Nephron (organoid): ENCODE data around the gene PRSS38.

Source experiments
- H3K27ac Mint-ChIP-seq, 3 experiments: 2 replicates each; pipeline ENCODE4 v1.8.0; 2020; ENCODE audit warnings: mixed read lengths in 3 of 3, mild to moderate bottlenecking in 2 of 3, moderate library complexity in 1 of 3
- H3K27me3 Mint-ChIP-seq: 2 replicates; pipeline ENCODE4 v1.8.0; 2021; ENCODE audit warnings: low read depth, mild to moderate bottlenecking, moderate library complexity, mixed read lengths
- H3K36me3 Mint-ChIP-seq: 2 replicates; pipeline ENCODE4 v1.8.0; 2020; ENCODE audit warnings: low read depth, mixed read lengths
- H3K4me1 Mint-ChIP-seq: 2 replicates; pipeline ENCODE4 v1.8.0; 2020; ENCODE audit warnings: mixed read lengths
- H3K4me3 Mint-ChIP-seq, 3 experiments: 2 replicates each; pipeline ENCODE4 v1.8.0; 2020; ENCODE audit warnings: mild to moderate bottlenecking in 3 of 3, mixed read lengths in 3 of 3, moderate library complexity in 2 of 3
- H3K9me3 Mint-ChIP-seq: 2 replicates; pipeline ENCODE4 v1.8.0; 2020; ENCODE audit warnings: mixed read lengths
- CTCF ChIP-seq, 3 experiments: fragments of 200-600 bp; sonication (generic); IDR thresholded peaks; one replicate each; pipeline ENCODE4 v1.5.0; 2021; ENCODE audit warnings: antibody characterized with exemption in 3 of 3; ENCODE audit not compliant: unreplicated experiment in 3 of 3

PRSS38 gene

GRCh38 chr1:227885648-227886502 lies 70.4 kb downstream of the PRSS38 start:
- TF ChIP-seq CTCF (IDR thresholded peaks at IDR 0.05; ENCODE audit: unreplicated experiment in 3 of 3): no peak
- H3K27ac Mint-ChIP-seq: peak overlapping the region; percentile 61 to 86 (median 80)
- H3K9me3 Mint-ChIP-seq: no peaks in the 10 kb centered on the region
- peaks cover 4% of the 10 kb centered on the region for H3K27me3 Mint-ChIP-seq
- H3K4me3 Mint-ChIP-seq: peak overlapping the region; percentile 17 to 61 (median 59)
- H3K4me1 Mint-ChIP-seq: peaks cover 17% of the 10 kb centered on the region
- H3K36me3 Mint-ChIP-seq: no peaks in the 10 kb centered on the region

GRCh38 chr1:227886503-227886961 lies 71.1 kb downstream of the PRSS38 start:
- Mint-ChIP-seq H3K27me3 (peaks cover 3% of the 10 kb centered on the region), H3K4me1 (peaks cover 17% of the 10 kb centered on the region), H3K36me3 (no peaks in the 10 kb centered on the region), H3K27ac (peak overlapping the region; percentile 78 to 88 (median 86)), H3K4me3 (peak overlapping the region; percentile 61 to 70 (median 66)), H3K9me3 (no peaks in the 10 kb centered on the region)
- TF ChIP-seq CTCF (IDR thresholded peaks at IDR 0.05; ENCODE audit: unreplicated experiment in 3 of 3): no peak

GRCh38 chr1:227886993-227887696 lies 71.7 kb downstream of the PRSS38 start:
- Mint-ChIP-seq H3K4me1 (peaks cover 22% of the 10 kb centered on the region), H3K27me3 (peaks cover 3% of the 10 kb centered on the region)

GRCh38 chr1:227887697-227888403 lies 72.4 kb downstream of the PRSS38 start:
- TF ChIP-seq CTCF (IDR thresholded peaks at IDR 0.05; ENCODE audit: unreplicated experiment in 3 of 3): no peak
- Mint-ChIP-seq H3K9me3 (no peaks in the 10 kb centered on the region), H3K4me3 (peak overlapping the region; percentile 69 to 80 (median 74)), H3K27ac (peak overlapping the region; percentile 76 to 91 (median 90)), H3K36me3 (no peaks in the 10 kb centered on the region), H3K27me3 (peaks cover 8% of the 10 kb centered on the region), H3K4me1 (peaks cover 29% of the 10 kb centered on the region)

More at GRCh38 chr1:227886993-227887696, 71.7 kb downstream of the PRSS38 start:
- no peak for TF ChIP-seq CTCF (IDR thresholded peaks at IDR 0.05; ENCODE audit: unreplicated experiment in 3 of 3)
- Mint-ChIP-seq H3K27ac (peak overlapping the region; percentile 78 to 91 (median 86)), H3K4me3 (peak overlapping the region; percentile 54 to 70 (median 66)), H3K9me3 (no peaks in the 10 kb centered on the region), H3K36me3 (no peaks in the 10 kb centered on the region)

- peak overlapping the region in 1 of 3 experiments; percentile 36 for H3K4me3 Mint-ChIP-seq
- H3K27me3 Mint-ChIP-seq: peaks cover 11% of the 10 kb centered on the region
- H3K27ac Mint-ChIP-seq: peak overlapping the region in 1 of 3 experiments; percentile 91
- no peaks in the 10 kb centered on the region for H3K36me3 Mint-ChIP-seq
- H3K4me1 Mint-ChIP-seq: peaks cover 33% of the 10 kb centered on the region
- no peaks in the 10 kb centered on the region for H3K9me3 Mint-ChIP-seq
- no peak for TF ChIP-seq CTCF (IDR thresholded peaks at IDR 0.05; ENCODE audit: unreplicated experiment in 3 of 3)
Observed at GRCh38 chr1:227888404-227889046, 73.0 kb downstream of the PRSS38 start.
